Esophagus (tissue), 2 donors: ENCODE data around the gene PRRC2A. TPM values are rescaled to one million over a fixed set of nuclear protein-coding genes. Genes with fewer than 3 reads are reported as not detected.
"Not testable (repeated sequence)": the region's sequence is repeated elsewhere in the genome, so short reads cannot be mapped to it uniquely, and the experiment has no call there.

Source experiments
- H3K27ac ChIP-seq, 2 donors: one replicate each; pipeline ENCODE4 v1.5.1; 2013; ENCODE audit warnings: low read depth in 2 of 2, mild to moderate bottlenecking in 2 of 2, inconsistent platforms in 1 of 2, low read length in 1 of 2, moderate library complexity in 1 of 2
- H3K27me3 ChIP-seq, 2 donors: one replicate each; pipeline ENCODE4 v1.6.1; 2013; ENCODE audit warnings: low read length in 2 of 2, control low read depth in 1 of 2, mild to moderate bottlenecking in 1 of 2; ENCODE audit not compliant: insufficient read depth in 2 of 2, control insufficient read depth in 1 of 2
- H3K36me3 ChIP-seq, 2 donors: one replicate each; pipeline ENCODE4 v1.6.1; 2013; ENCODE audit warnings: low read length in 1 of 2; ENCODE audit not compliant: control insufficient read depth in 2 of 2, insufficient read depth in 2 of 2
- H3K4me1 ChIP-seq, 2 donors: one replicate each; pipeline ENCODE4 v1.6.1; 2013; ENCODE audit warnings: low read length in 1 of 2; ENCODE audit not compliant: control insufficient read depth in 2 of 2, insufficient read depth in 2 of 2
- H3K4me3 ChIP-seq, 2 donors: one replicate each; pipeline ENCODE4 v1.5.1; 2013; ENCODE audit warnings: low read length in 2 of 2, mild to moderate bottlenecking in 2 of 2, low read depth in 1 of 2, moderate library complexity in 1 of 2
- H3K9me3 ChIP-seq, 2 donors: one replicate each; pipeline ENCODE4 v1.6.1; 2013; ENCODE audit warnings: mild to moderate bottlenecking in 2 of 2, low read depth in 1 of 2, low read length in 1 of 2, moderate library complexity in 1 of 2; ENCODE audit not compliant: control insufficient read depth in 2 of 2, insufficient read depth in 1 of 2
- WGBS, 2 donors: extraction: QIAGEN DNeasy Blood & Tissue Kit; methylation state at CpG; one replicate each; pipeline ENCODE4 v1.1.7; 2013; 5-methylcytosine and 5-hydroxymethylcytosine counted together
- polyA plus RNA-seq, 2 donors: library from polyadenylated mRNA; stranded (reverse); fragments of 200-250 nt; gene quantifications; one replicate each; pipeline ENCODE4 v1.2.3, GENCODE V29; 2013
- donor health status: healthy with polysubstance abuse.
- donor health status: Bipolar disorder and iron deficiency.

Gene PRRC2A
- polyA plus RNA-seq, 2 donors = 76.6 to 110 TPM

- Histone ChIP-seq H3K4me3 (no peak within 1 kb of the TSS), H3K27ac (peak within 1 kb of the TSS in 1 of 2 donors; percentile 18), H3K4me1 (peaks cover 0 to 4% of the 10 kb centered on the region in 2 donors), H3K27me3 (no peaks in the 10 kb centered on the region), H3K36me3 (no peaks in the 10 kb centered on the region), H3K9me3 (no peaks in the 10 kb centered on the region)
- 60 to 61% methylated on average over 1 of the region's 1 CpG for WGBS, 2 donors
Measured at GRCh38 chr6:31586008-31586407, 34.5 kb upstream of the PRRC2A start, which contains the start of gene LST1. TSS of gene LST1 (plus strand) at chr6:31586277. CDS start at chr6:31587300, 1,023 bp downstream.

DNA sequence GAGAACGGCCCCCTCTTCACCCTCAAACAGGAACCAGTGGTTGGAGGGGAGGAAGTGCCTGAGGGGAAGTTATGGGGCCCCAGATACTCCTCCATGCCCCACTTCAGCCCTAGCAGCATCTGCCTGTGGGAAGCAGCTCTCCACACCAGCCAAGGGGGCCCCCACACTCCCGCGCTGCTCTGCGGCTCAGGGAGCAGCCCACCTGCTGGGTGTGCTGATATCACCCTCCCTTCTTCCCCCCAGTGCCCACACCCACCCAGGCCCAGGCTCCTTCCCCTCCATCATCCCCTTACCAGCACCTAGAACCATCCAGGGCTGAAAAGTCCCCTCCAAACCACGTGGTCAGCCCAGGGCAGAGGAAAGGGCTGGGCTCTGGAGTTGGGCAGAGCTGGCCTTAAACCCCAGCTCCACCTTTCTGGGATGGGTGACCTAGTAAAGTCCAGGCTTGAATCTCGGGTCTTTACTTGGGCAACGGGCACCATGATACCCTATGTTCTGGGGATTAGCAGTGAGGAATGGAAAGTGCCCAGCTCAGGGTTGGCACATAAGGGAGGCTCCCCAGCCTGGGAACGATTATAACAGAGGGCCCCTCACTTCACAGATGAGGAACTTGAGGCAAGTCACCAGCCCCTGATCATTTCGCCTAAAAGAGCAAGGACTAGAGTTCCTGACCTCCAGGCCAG, 33.8 kb upstream of the PRRC2A start:
- Histone ChIP-seq H3K27ac (peak overlapping the region in 1 of 2 donors; percentile 18), H3K4me3 (no peak overlapping the region), H3K9me3 (no peaks in the 10 kb centered on the region), H3K36me3 (no peaks in the 10 kb centered on the region), H3K4me1 (peaks cover 0 to under 1% of the 10 kb centered on the region in 2 donors), H3K27me3 (no peaks in the 10 kb centered on the region)
- 58 to 59% methylated on average over 9 of the region's 9 CpGs for WGBS, 2 donors

DNA sequence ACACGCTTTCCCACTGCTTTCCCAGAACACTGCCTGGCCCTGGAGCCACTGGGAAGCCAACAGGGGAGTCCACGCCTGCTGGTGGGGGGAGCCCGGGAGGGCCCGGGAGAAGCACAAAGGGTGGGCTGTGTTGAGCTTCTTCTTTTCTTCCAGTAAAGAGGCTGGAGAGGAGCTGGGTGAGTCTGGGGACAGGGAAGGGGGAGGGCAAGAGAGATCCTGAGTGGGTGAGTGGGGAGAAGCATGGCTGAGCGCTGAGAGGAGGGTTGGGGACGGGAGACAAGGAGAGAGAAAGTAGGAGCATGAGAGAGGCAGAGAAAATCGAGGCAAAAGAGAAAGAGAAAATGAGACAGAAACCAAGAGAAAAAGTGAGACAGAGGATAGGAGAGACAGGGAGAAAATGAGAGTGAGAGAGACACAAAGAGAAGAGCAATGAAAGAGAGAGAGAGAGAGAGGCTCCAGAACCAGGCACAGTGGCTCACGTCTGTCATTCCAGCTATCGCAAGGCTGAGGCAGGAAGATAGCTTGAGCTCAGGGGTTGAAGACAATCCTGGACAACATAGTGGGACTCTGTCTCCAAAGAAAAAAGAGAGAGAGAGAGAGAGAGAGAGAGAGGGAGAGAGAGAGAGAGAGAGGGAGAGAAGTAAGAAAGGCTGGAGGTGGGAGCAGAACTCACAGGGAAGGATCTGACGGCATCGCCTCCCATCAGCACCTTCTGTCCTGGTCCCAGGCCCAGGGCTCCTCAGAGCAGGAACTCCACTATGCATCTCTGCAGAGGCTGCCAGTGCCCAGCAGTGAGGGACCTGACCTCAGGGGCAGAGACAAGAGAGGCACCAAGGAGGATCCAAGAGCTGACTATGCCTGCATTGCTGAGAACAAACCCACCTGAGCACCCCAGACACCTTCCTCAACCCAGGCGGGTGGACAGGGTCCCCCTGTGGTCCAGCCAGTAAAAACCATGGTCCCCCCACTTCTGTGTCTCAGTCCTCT, 32.4 kb upstream of the PRRC2A start:
- H3K27me3 ChIP-seq = no peaks in the 10 kb centered on the region
- H3K4me3 ChIP-seq = no peak overlapping the region
- 65 to 70% methylated on average over 12 of the region's 12 CpGs for WGBS, 2 donors
- no peaks in the 10 kb centered on the region for H3K36me3 ChIP-seq
- no peaks in the 10 kb centered on the region for H3K9me3 ChIP-seq
- no peaks in the 10 kb centered on the region for H3K4me1 ChIP-seq
- H3K27ac ChIP-seq = no peak overlapping the region

GRCh38 chr6:31588871-31589650, 31.5 kb upstream of the PRRC2A start:
- Histone ChIP-seq H3K9me3 (no peaks in the 10 kb centered on the region), H3K4me3 (no peak overlapping the region), H3K27me3 (no peaks in the 10 kb centered on the region), H3K4me1 (no peaks in the 10 kb centered on the region), H3K27ac (no peak overlapping the region), H3K36me3 (no peaks in the 10 kb centered on the region)
- 55 to 60% methylated on average over 9 of the region's 9 CpGs for WGBS, 2 donors

DNA sequence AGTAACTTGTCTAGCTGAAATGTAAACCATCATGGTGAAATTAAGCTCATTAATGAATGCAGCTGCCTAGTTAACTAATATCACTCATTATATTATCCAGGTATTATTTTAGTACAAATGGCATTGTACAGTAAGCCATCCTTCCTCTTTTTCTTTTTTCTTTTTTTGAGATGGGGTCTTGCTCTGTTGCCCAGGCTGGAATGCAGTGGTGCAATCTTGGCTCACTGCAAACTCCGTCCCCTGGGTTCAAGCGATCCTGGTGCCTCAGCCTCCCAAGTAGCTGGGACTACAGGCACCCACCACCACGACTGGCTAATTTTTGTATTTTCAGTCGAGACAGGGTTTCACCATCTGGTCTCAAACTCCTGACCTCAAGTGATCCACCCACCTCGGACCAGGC, 29.8 kb upstream of the PRRC2A start:
- not testable (repeated sequence) for H3K4me3 ChIP-seq, H3K4me1 ChIP-seq, H3K9me3 ChIP-seq, H3K27me3 ChIP-seq, H3K36me3 ChIP-seq, H3K27ac ChIP-seq
- WGBS, 2 donors = 78 to 88% methylated on average over 5 of the region's 5 CpGs

GRCh38 chr6:31592396-31592771, 28.1 kb upstream of the PRRC2A start:
- WGBS, 2 donors = 90% methylated on average over 7 of the region's 7 CpGs

DNA sequence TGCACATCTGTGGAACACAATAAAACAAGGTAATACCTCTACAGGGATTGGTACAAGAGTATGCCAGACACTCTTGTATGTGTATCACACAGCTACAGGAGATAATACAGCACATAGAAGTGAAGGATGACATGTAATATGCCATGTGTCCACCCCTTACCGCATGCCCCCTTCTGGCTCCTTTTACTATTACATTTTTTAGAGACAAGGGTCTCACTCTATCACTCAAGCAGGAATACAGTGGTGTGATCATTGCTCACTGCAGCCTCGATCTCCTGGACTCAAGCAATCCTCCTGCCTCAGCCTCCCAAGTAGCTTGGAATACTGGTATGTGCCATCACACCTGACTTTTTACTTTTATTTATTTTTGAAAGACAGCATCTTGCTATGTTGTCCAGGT, 23.5 kb upstream of the PRRC2A start:
- Histone ChIP-seq H3K9me3 (no peaks in the 10 kb centered on the region), H3K27ac (no peak overlapping the region), H3K27me3 (no peaks in the 10 kb centered on the region), H3K36me3 (no peaks in the 10 kb centered on the region), H3K4me1 (no peaks in the 10 kb centered on the region), H3K4me3 (no peak overlapping the region)
- WGBS, 2 donors = 31 to 42% methylated on average over 2 of the region's 2 CpGs

More at GRCh38 chr6:31592396-31592771, 28.1 kb upstream of the PRRC2A start:
- H3K27me3 ChIP-seq = no peaks in the 10 kb centered on the region
- no peaks in the 10 kb centered on the region for H3K36me3 ChIP-seq
- no peak overlapping the region for H3K4me3 ChIP-seq
- H3K4me1 ChIP-seq = no peaks in the 10 kb centered on the region
- H3K9me3 ChIP-seq = no peaks in the 10 kb centered on the region
- H3K27ac ChIP-seq = no peak overlapping the region

DNA sequence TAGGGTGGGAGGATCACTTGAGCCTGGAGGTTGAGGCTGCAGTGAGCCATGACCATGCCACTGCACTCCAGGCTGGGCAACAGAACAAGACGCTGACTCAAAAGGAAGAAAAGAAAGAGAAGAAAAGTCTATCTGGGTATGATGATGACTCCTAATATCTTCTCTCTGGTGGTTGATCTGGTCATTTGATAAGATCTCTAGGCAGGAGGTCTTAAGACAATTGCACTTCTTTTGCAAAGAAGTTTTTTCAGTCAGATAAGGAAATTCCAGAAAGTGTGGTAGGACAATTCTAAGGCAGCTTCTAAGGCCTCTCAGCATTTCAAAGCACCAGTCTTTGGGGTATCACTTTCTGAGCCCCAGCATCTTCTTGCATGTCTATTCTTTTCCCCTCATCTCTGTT, 13.2 kb upstream of the PRRC2A start:
- no peak overlapping the region for H3K4me3 ChIP-seq
- no peak overlapping the region for H3K27ac ChIP-seq
- WGBS, 2 donors = 76 to 87% methylated on average over 1 of the region's 1 CpG
- no peaks in the 10 kb centered on the region for H3K4me1 ChIP-seq
- H3K36me3 ChIP-seq = no peaks in the 10 kb centered on the region
- no peaks in the 10 kb centered on the region for H3K27me3 ChIP-seq
- H3K9me3 ChIP-seq = no peaks in the 10 kb centered on the region
